H1 (cell line): ENCODE data around the gene RAP1GDS1. TPM values are rescaled to one million over a fixed set of nuclear protein-coding genes. Genes with fewer than 3 reads are reported as not detected.

Experiments used
- CTCF ChIA-PET: fragments of 300-600 bp; sonication (Branson Sonifier 250); formaldehyde crosslinking; loops from one replicate; lab custom pipeline; 2021; ENCODE audit not compliant: partially characterized antibody; lab: Charles Lee
- POLR2A ChIA-PET: fragments of 300-600 bp; sonication (Branson Sonifier 250); formaldehyde crosslinking; loops from one replicate; lab custom pipeline; 2021; ENCODE audit warnings: inconsistent platforms; ENCODE audit not compliant: partially characterized antibody; lab: Charles Lee
- DNase-seq, 2 experiments: peaks; one replicate each; pipeline versions ENCODE4 v3.0.0 to v3.0.0-alpha.2; 2010 to 2022; ENCODE audit warnings: low spot score in 2 of 2, low read depth in 1 of 2, mixed read lengths in 1 of 2
- FAIRE-seq: peaks from 2 replicates; lab custom pipeline; 2011; peaks lifted over from hg19 to GRCh38; lab: Jason Lieb, UNC
- H2AFZ ChIP-seq: 2 replicates; pipeline ENCODE4 v1.8.1; 2012; ENCODE audit warnings: low read length, inconsistent platforms
- H2AK5ac ChIP-seq: 2 replicates; pipeline ENCODE4 v1.6.1; 2013; ENCODE audit warnings: low read depth, low read length
- H2BK120ac ChIP-seq: replicated peaks from 2 replicates; pipeline ENCODE3; 2013; ENCODE audit warnings: low read depth, low read length, inconsistent platforms
- H2BK12ac ChIP-seq: 2 replicates; pipeline ENCODE4 v1.6.1; 2013; ENCODE audit warnings: low read depth, low read length
- H2BK15ac ChIP-seq: 2 replicates; pipeline ENCODE4 v1.6.1; 2013; ENCODE audit warnings: low read length
- H2BK20ac ChIP-seq: 2 replicates; pipeline ENCODE4 v1.6.1; 2013; ENCODE audit warnings: low read length
- H2BK5ac ChIP-seq: 2 replicates; pipeline ENCODE4 v1.6.1; 2013; ENCODE audit warnings: low read depth, low read length
- H3K14ac ChIP-seq: 2 replicates; pipeline ENCODE4 v1.6.1; 2013; ENCODE audit warnings: inconsistent platforms; ENCODE audit not compliant: insufficient read length
- H3K18ac ChIP-seq: 2 replicates; pipeline ENCODE4 v1.6.1; 2013; ENCODE audit warnings: low read length; ENCODE audit errors: extremely low read depth
- H3K23ac ChIP-seq: 2 replicates; pipeline ENCODE4 v1.6.1; 2013; ENCODE audit warnings: inconsistent platforms; ENCODE audit not compliant: insufficient read length
- H3K23me2 ChIP-seq: 2 replicates; pipeline ENCODE4 v1.6.1; 2013; ENCODE audit warnings: low read depth, low read length
- H3K27ac ChIP-seq: 2 replicates; pipeline ENCODE4 v1.6.1; 2011; ENCODE audit warnings: low read depth, low read length, inconsistent platforms
- H3K27me3 ChIP-seq, 4 experiments: replicated peaks in 1 of 4; 1 replicate in 1 of 4; 2 replicates in 3 of 4; pipeline versions ENCODE4 v1.6.1 to v1.8.1; 2011 to 2013; ENCODE audit warnings: low read length in 3 of 4, mild to moderate bottlenecking in 3 of 4, inconsistent platforms in 2 of 4, mixed read lengths in 2 of 4, moderate library complexity in 1 of 4; ENCODE audit not compliant: control insufficient read depth in 3 of 4, insufficient read depth in 3 of 4; ENCODE audit errors: extremely low read depth in 1 of 4
- H3K36me3 ChIP-seq, 4 experiments: 2 replicates each; pipeline versions ENCODE4 v1.6.1 to v1.8.1; 2011 to 2013; ENCODE audit warnings: mild to moderate bottlenecking in 4 of 4, low read length in 3 of 4, moderate library complexity in 2 of 4, control low read depth in 1 of 4, inconsistent platforms in 1 of 4; ENCODE audit not compliant: insufficient read depth in 4 of 4, control insufficient read depth in 2 of 4
- H3K4ac ChIP-seq: replicated peaks from 2 replicates; pipeline ENCODE3; 2013; ENCODE audit warnings: low read length, low read depth, mixed read lengths, inconsistent platforms; ENCODE audit not compliant: insufficient read length
- H3K4me1 ChIP-seq, 4 experiments: replicated peaks in 1 of 4; 1 replicate in 1 of 4; 2 replicates in 3 of 4; pipeline versions ENCODE4 v1.6.1 to v1.8.1; 2011 to 2013; ENCODE audit warnings: low read length in 3 of 4, inconsistent platforms in 2 of 4, mixed read lengths in 1 of 4; ENCODE audit not compliant: insufficient read depth in 4 of 4, control insufficient read depth in 3 of 4
- H3K4me2 ChIP-seq, 2 experiments: 2 replicates each; pipeline versions ENCODE4 v1.6.1 to v1.8.1; 2011 to 2013; ENCODE audit warnings: low read depth in 2 of 2, low read length in 2 of 2, control low read depth in 1 of 2, inconsistent platforms in 1 of 2, mild to moderate bottlenecking in 1 of 2; ENCODE audit not compliant: insufficient read depth in 1 of 2
- H3K4me3 ChIP-seq, 4 experiments: fragments of 200-600, 300-600 bp in 1 of 4; sonication (generic), shearing (Covaris generic), sonication (Bioruptor Twin) in 1 of 4; 2 replicates each; pipeline versions ENCODE4 v1.5.1 to v1.8.1; 2011 to 2016; ENCODE audit warnings: low read length in 4 of 4, low read depth in 3 of 4, control low read depth in 2 of 4, inconsistent platforms in 2 of 4, mild to moderate bottlenecking in 2 of 4, mixed read lengths in 1 of 4, moderate library complexity in 1 of 4; ENCODE audit not compliant: insufficient read depth in 2 of 4; ENCODE audit errors: extremely low read depth in 1 of 4
- H3K56ac ChIP-seq: replicated peaks from 2 replicates; pipeline ENCODE3; 2013; ENCODE audit warnings: low read depth, mild to moderate bottlenecking, mixed read lengths, low read length, inconsistent platforms; ENCODE audit not compliant: insufficient read length
- H3K79me1 ChIP-seq: 2 replicates; pipeline ENCODE4 v1.6.1; 2013; ENCODE audit warnings: low read depth, low read length, control low read depth
- H3K79me2 ChIP-seq, 2 experiments: 2 replicates each; pipeline versions ENCODE4 v1.6.1 to v1.8.1; 2012 to 2013; ENCODE audit warnings: low read length in 2 of 2, mild to moderate bottlenecking in 2 of 2, inconsistent platforms in 1 of 2; ENCODE audit not compliant: insufficient read depth in 2 of 2, control insufficient read depth in 1 of 2
- H3K9ac ChIP-seq, 4 experiments: replicated peaks in 1 of 4; 1 replicate in 1 of 4; 2 replicates in 3 of 4; pipeline versions ENCODE4 v1.6.1 to v1.8.1; 2011 to 2013; ENCODE audit warnings: low read depth in 3 of 4, low read length in 3 of 4, control low read depth in 2 of 4, mild to moderate bottlenecking in 2 of 4, moderate library complexity in 2 of 4, inconsistent platforms in 1 of 4; ENCODE audit errors: extremely low read depth in 1 of 4
- H3K9me3 ChIP-seq, 2 experiments: 2 replicates each; pipeline versions ENCODE4 v1.6.1 to v1.8.1; 2012 to 2013; ENCODE audit warnings: mild to moderate bottlenecking in 2 of 2, moderate library complexity in 2 of 2, control low read depth in 1 of 2, inconsistent platforms in 1 of 2, low read depth in 1 of 2, low read length in 1 of 2, mixed read lengths in 1 of 2; ENCODE audit not compliant: insufficient read depth in 2 of 2
- H4K20me1 ChIP-seq, 2 experiments: replicated peaks in 1 of 2; 2 replicates each; pipeline versions ENCODE3 to v1.8.1; 2011 to 2013; ENCODE audit warnings: inconsistent platforms in 2 of 2, low read length in 2 of 2, mild to moderate bottlenecking in 1 of 2; ENCODE audit not compliant: insufficient read depth in 2 of 2, control insufficient read depth in 1 of 2
- H4K5ac ChIP-seq: 2 replicates; pipeline ENCODE4 v1.6.1; 2013; ENCODE audit warnings: low read length, low read depth, mixed read lengths, inconsistent platforms; ENCODE audit not compliant: insufficient read length
- H4K8ac ChIP-seq: 2 replicates; pipeline ENCODE4 v1.8.0; 2013; ENCODE audit warnings: mild to moderate bottlenecking, moderate library complexity, low read length, inconsistent platforms; ENCODE audit not compliant: insufficient read depth; ENCODE audit errors: extremely low read depth
- H4K91ac ChIP-seq: replicated peaks from 2 replicates; pipeline ENCODE3; 2013; ENCODE audit warnings: low read length, mixed read lengths, inconsistent platforms; ENCODE audit not compliant: insufficient read length
- ASH2L ChIP-seq: fragments of 200-600, 300-600 bp; sonication (generic); IDR thresholded peaks from one replicate; pipeline ENCODE4 v1.7.1; 2017; ENCODE audit warnings: low read length
- JUN ChIP-seq: IDR thresholded peaks from 2 replicates; pipeline ENCODE4 v1.6.1; 2011; ENCODE audit warnings: low read depth, mild to moderate bottlenecking, improper control_type of control experiment, low read length
- NANOG ChIP-seq: IDR thresholded peaks from 2 replicates; pipeline ENCODE4 v1.6.1; 2011; ENCODE audit warnings: low read length, low read depth, mild to moderate bottlenecking, inconsistent platforms; ENCODE audit not compliant: insufficient read depth, poor library complexity, severe bottlenecking
- POLR2A ChIP-seq, 2 experiments: IDR thresholded peaks; 1 replicate in 1 of 2; 2 replicates in 1 of 2; pipeline ENCODE4 v1.6.1; 2011; ENCODE audit warnings: low read depth in 2 of 2, low read length in 2 of 2, mild to moderate bottlenecking in 2 of 2; ENCODE audit errors: control extremely low read depth in 1 of 2
- POLR2AphosphoS5 ChIP-seq: IDR thresholded peaks from 2 replicates; pipeline ENCODE4 v1.6.1; 2011; ENCODE audit warnings: low read depth, low read length
- WGBS, 2 experiments: shearing (Covaris generic) in 1 of 2; methylation state at CpG; one replicate each; pipeline versions ENCODE4 v1.1.6 to v1.1.7; 2013 to 2015; ENCODE audit warnings: low lambda C conversion rate in 2 of 2, mixed read lengths in 2 of 2, inconsistent platforms in 1 of 2, low coverage in 1 of 2, missing lambda C conversion rate in 1 of 2; ENCODE audit not compliant: insufficient replicate concordance in 2 of 2, insufficient coverage in 1 of 2, insufficient read length in 1 of 2; ENCODE audit errors: extremely low coverage in 1 of 2, missing lambda C conversion rate in 1 of 2; 5-methylcytosine and 5-hydroxymethylcytosine counted together
- polyA plus RNA-seq, 7 experiments: library from polyadenylated mRNA; depleted of rRNA in 3 of 7; stranded (reverse) in 5 of 7; unstranded in 2 of 7; fragments of >200 nt in 5 of 7; fragments of 200-250 nt in 2 of 7; gene quantifications; 1 replicate in 5 of 7; 2 replicates in 1 of 7; 4 replicates in 1 of 7; pipeline versions ENCODE4 v1.2.1 to v1.2.3, GENCODE V29; 2011 to 2013; ENCODE audit warnings: missing spikeins in 2 of 7, mixed read lengths in 2 of 7
- total RNA-seq: library from RNA; stranded (reverse); fragmentation: NEBNext Ultra II Directional; extraction: Animal tissue kit (Norgen Biotek cat#: 25700); gene quantifications from 2 replicates; pipeline ENCODE4 v1.2.1, GENCODE V29; 2021

RAP1GDS1 gene
- total and polyA plus RNA-seq, 2 of the 8 experiments (the other 6 are each of a cell fraction or from before 2014, with no cell fraction given) = 12.8 to 31.9 TPM

DNA sequence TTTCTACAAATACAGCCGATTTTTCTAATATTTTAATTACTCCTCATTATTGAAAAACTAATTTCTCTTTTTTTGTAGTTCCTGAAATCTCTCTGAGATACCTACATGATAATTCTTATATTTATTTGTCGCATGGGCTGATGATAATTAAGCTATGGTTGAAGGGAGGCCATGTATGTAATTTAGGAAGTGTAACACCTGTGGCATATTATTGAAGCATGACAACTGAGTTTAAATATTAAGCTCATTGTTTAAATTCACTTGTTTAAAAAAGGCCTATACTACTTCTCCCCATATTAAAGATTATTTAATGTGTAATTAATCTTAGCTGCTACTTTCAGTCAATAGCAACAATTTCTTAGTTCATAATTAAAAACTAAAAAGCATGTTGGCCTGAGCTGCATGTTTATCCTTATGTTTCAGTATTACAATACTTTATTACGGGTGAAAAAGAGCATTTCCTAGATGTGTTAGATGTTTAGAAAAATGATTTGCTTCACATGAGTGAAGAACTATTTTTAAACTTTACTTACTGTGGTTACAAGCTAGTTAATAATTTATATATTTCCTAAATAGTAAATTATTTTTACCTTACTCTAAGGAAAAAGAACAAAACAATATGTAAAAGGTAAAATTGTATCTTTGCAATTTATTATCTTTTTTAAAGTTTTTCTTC lies 122.4 kb downstream of the RAP1GDS1 start:
- no peak overlapping the region for H3K27ac ChIP-seq
- FAIRE-seq = no peak
- CTCF ChIA-PET = interaction anchor here (1.2 kb wide), 1 partner anchor 12 kb away, joined by 3 read pairs; no protein-coding TSS in a partner anchor

More for the DNA sequence above, 122.4 kb downstream of the RAP1GDS1 start:
- Histone ChIP-seq H3K4me2 (no peak overlapping the region), H3K18ac (no peak overlapping the region), H3K79me2 (no peaks in the 10 kb centered on the region), H3K4me1 (no peaks in the 10 kb centered on the region), H4K8ac (no peak overlapping the region), H2BK120ac (no peak overlapping the region), H3K14ac (no peak overlapping the region), H2BK15ac (no peak overlapping the region), H4K91ac (no peak overlapping the region), H3K56ac (no peak overlapping the region), H2BK12ac (no peak overlapping the region), H3K23ac (no peak overlapping the region), H4K5ac (no peak overlapping the region), H3K27me3 (no peaks in the 10 kb centered on the region), H4K20me1 (no peaks in the 10 kb centered on the region), H3K79me1 (no peaks in the 10 kb centered on the region), H2BK20ac (no peak overlapping the region), H3K4ac (no peak overlapping the region), H2AK5ac (no peak overlapping the region), H2AFZ (no peak overlapping the region), H3K9me3 (no peaks in the 10 kb centered on the region), H2BK5ac (no peak overlapping the region), H3K23me2 (no peaks in the 10 kb centered on the region), H3K9ac (no peak overlapping the region), H3K36me3 (no peaks in the 10 kb centered on the region), H3K4me3 (no peak overlapping the region)
- DNase-seq = no peak
- no peak for TF ChIP-seq POLR2AphosphoS5
- no peak for TF ChIP-seq JUN
- no peak for TF ChIP-seq NANOG
- no peak for TF ChIP-seq ASH2L
- no peak for TF ChIP-seq POLR2A (IDR thresholded peaks at IDR 0.05; ENCODE audit: control extremely low read depth in 1 of 2, low read depth in 2 of 2, low read length in 2 of 2)
- WGBS, 2 experiments = 92% methylated on average over 3 of the region's 3 CpGs; no CpG with 5 or more reads in 1 of the 2 experiments
- POLR2A ChIA-PET = no interaction called here
